ENCODE data around the gene CISH. TPM values are rescaled to one million over a fixed set of nuclear protein-coding genes. Genes with fewer than 3 reads are reported as not detected.

CISH gene
- total RNA-seq, 2 donors from 2014 or later = 4.1 to 13.3 TPM

DNA sequence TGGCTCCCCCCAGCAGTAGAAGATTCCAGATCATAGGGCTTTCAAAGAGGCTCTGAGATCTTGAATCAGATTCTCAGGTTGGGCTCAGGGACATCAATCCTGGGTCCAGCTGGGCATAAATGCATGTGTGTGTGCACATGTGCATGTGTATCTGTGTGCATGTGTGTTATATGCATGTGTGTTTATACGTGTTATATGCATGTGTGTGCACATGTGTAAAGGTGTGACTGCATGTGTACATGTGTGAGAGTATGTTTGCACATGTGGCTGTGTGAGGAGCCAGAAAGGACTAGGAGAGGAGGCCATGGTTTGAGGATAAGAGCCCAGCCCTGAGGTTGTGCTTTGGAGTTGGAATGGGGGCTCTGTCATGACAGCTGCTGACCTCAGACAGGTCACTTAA, 3.6 kb upstream of the CISH start:
- ATAC-seq (ENCODE audit: insufficient number of reproducible peaks, low FRiP score, low read depth) (no peak), DNase-seq (ENCODE audit: low spot score) (no peak)
- H3K4me3 ChIP-seq = no peak overlapping the region
- no peak overlapping the region for H3K27ac ChIP-seq
- no peaks in the 10 kb centered on the region for H3K9me3 ChIP-seq
- H3K4me1 ChIP-seq (ENCODE audit: control insufficient read depth in 1 of 2, low read depth in 2 of 2) = peaks cover 15 to 50% of the 10 kb centered on the region in 2 donors
- TF ChIP-seq, protein P1, sequence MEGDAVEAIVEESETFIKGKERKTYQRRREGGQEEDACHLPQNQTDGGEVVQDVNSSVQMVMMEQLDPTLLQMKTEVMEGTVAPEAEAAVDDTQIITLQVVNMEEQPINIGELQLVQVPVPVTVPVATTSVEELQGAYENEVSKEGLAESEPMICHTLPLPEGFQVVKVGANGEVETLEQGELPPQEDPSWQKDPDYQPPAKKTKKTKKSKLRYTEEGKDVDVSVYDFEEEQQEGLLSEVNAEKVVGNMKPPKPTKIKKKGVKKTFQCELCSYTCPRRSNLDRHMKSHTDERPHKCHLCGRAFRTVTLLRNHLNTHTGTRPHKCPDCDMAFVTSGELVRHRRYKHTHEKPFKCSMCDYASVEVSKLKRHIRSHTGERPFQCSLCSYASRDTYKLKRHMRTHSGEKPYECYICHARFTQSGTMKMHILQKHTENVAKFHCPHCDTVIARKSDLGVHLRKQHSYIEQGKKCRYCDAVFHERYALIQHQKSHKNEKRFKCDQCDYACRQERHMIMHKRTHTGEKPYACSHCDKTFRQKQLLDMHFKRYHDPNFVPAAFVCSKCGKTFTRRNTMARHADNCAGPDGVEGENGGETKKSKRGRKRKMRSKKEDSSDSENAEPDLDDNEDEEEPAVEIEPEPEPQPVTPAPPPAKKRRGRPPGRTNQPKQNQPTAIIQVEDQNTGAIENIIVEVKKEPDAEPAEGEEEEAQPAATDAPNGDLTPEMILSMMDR (IDR thresholded peaks at IDR 0.05) = no peak
- H3K36me3 ChIP-seq = no peaks in the 10 kb centered on the region
- no peaks in the 10 kb centered on the region for H3K27me3 ChIP-seq (replicated peaks; ENCODE audit: insufficient read depth)

DNA sequence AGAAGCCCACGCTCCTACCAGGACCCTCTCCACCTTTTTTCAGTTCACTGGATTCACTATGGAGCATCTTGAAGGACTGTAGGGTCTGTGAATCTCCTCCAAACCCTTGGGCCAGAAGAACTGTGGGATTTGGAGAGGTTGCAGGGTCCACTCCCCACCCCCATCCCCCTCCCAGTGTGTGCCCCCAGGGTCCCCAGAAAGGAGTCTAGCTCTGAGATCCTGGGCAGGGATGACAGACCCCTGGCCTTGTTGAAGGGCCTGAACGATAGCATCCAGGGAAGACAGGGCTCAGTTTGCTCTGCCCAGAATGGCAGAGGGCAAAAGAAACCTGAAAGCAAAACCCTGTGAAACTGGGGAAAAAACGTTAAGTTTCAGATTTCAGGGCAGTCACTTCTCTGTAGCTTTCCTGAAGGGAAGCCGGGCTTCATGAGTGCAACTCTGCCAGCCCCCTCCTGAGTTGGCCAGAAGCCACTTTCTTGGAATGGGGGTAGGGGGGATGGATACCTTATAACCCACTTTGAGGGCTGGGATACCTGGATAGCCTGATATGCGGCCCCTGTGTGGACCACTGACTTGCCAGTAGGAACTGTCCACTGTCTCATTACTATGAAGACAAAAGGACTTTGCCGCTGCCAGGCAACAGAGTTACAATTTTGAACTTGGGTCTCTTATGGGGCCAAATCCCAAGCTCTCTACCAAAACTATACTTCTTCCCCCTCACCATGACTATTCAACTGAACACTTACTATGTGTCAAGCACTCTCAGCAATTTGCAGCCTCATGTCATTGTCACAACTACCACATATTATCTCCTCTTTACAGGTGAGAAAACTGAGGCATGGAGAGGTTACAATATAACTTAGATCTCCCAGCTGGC, 1.6 kb upstream of the CISH start:
- H3K4me3 ChIP-seq = no peak overlapping the region
- ATAC-seq (ENCODE audit: insufficient number of reproducible peaks, low FRiP score, low read depth) (no peak), DNase-seq (ENCODE audit: low spot score) (no peak)
- H3K36me3 ChIP-seq = peaks cover 2% of the 10 kb centered on the region
- no peaks in the 10 kb centered on the region for H3K9me3 ChIP-seq
- peaks cover 27 to 49% of the 10 kb centered on the region in 2 donors for H3K4me1 ChIP-seq (ENCODE audit: control insufficient read depth in 1 of 2, low read depth in 2 of 2)
- no peaks in the 10 kb centered on the region for H3K27me3 ChIP-seq (replicated peaks; ENCODE audit: insufficient read depth)
- no peak overlapping the region for H3K27ac ChIP-seq
- TF ChIP-seq, protein P1 (IDR thresholded peaks at IDR 0.05) = no peak

DNA sequence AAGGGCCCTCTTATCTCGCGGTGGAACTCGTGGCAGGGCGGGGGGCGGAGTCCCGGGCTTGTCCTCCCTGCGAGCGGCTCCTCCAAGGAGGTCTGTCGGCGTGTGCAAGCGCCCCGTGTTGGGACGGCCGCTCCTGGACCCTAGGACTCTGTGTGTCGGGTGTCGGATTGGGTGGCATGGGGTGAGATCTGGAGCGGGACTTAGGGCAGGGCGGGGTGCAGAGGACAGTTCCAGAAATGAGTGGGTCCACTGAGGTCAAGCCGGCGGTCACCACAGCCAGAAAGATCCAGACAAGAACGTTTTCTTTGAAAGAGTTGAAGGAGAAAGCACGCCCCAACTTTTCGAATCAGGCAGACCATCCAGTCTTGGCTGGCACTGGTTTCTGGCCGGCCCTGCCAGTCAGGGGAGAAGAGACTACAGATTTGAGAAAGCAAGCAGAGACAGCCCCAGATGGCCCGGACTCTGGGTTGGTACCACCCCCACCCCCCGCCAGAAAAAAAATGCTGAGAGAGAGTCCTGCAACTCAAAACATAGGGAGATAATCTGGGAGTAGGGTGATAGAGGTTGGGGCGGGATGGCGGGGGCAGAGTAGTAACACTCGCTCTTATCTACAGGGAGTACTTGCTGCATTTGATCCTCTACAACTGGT, 784 bp upstream of the CISH start:
- peak overlapping the region; percentile 92 for H3K4me3 ChIP-seq
- TF ChIP-seq, protein P1 (IDR thresholded peaks at IDR 0.05) = no peak
- no peak for DNase-seq (ENCODE audit: low spot score)
- peaks cover 9% of the 10 kb centered on the region for H3K36me3 ChIP-seq
- H3K27me3 ChIP-seq (replicated peaks; ENCODE audit: insufficient read depth) = no peaks in the 10 kb centered on the region
- H3K27ac ChIP-seq = peak overlapping the region; percentile 64 to 73
- H3K9me3 ChIP-seq = no peaks in the 10 kb centered on the region
- no peak for ATAC-seq (ENCODE audit: insufficient number of reproducible peaks, low FRiP score, low read depth)
- peaks cover 24 to 43% of the 10 kb centered on the region in 2 donors for H3K4me1 ChIP-seq (ENCODE audit: control insufficient read depth in 1 of 2, low read depth in 2 of 2)

DNA sequence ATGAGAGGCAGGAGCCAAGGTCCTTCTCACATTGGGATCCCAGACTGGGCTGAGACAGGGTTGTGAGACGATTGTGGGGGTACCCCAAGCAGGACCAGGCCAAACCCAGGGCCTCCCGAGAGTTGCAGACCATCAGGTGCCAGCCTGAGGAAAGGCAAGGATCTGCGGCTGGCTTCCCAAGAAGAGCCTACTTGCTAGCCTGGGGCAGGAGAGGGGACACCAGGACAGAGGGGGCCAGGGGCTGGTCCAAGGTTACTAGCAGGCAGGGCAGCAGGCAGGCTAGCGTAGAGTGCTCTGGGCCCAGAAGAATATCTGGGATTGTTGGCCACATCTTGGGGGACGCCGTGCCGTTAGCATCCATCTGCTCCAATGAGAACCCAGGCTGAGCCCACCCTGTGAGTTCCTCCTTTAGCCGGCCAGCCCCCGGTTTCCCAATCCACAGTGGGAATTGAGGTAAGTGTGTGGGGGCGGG, 546 bp downstream of the CISH start:
- Histone ChIP-seq H3K4me3 (peak overlapping the region; percentile 92), H3K4me1 (ENCODE audit: control insufficient read depth in 1 of 2, low read depth in 2 of 2) (peaks cover 27 to 56% of the 10 kb centered on the region in 2 donors), H3K27me3 (replicated peaks; ENCODE audit: insufficient read depth) (no peaks in the 10 kb centered on the region), H3K36me3 (peaks cover 16% of the 10 kb centered on the region), H3K9me3 (no peaks in the 10 kb centered on the region), H3K27ac (peak overlapping the region; percentile 64 to 73)
- TF ChIP-seq, protein P1 (IDR thresholded peaks at IDR 0.05) = no peak
- ATAC-seq (ENCODE audit: insufficient number of reproducible peaks, low FRiP score, low read depth) (no peak), DNase-seq (ENCODE audit: low spot score) (no peak)

Measured in thoracic aorta (tissue), 2 donors.